Vagina (tissue), 2 donors: ENCODE data around the gene TLCD3A.
"Not testable (repeated sequence)": the region's sequence is repeated elsewhere in the genome, so short reads cannot be mapped to it uniquely, and the experiment has no call there.

Experiments used
- POLR2A ChIP-seq, 2 donors: fragments of 450-650 bp; IDR thresholded peaks; one replicate each; pipeline ENCODE4 v1.6.1; 2017; ENCODE audit warnings: antibody characterized with exemption in 2 of 2, mild to moderate bottlenecking in 2 of 2, moderate library complexity in 2 of 2
- POLR2AphosphoS5 ChIP-seq, 2 donors: sonication (generic); formaldehyde crosslinking; IDR thresholded peaks; one replicate each; pipeline ENCODE4 v1.9.0; 2017; ENCODE audit warnings: antibody characterized with exemption in 2 of 2, mild to moderate bottlenecking in 2 of 2, low read depth in 1 of 2; ENCODE audit not compliant: insufficient read depth in 1 of 2
- TF ChIP-seq, protein P1 (sequence below), 3 experiments: fragments of 450-650 bp in 2 of 3; fragments of 200-600 bp in 1 of 3; sonication (generic) in 1 of 3; IDR thresholded peaks; one replicate each; pipeline ENCODE4 v1.5.1; 2017 to 2019; ENCODE audit warnings: antibody characterized with exemption in 3 of 3, mild to moderate bottlenecking in 2 of 3, moderate library complexity in 2 of 3

DNA sequence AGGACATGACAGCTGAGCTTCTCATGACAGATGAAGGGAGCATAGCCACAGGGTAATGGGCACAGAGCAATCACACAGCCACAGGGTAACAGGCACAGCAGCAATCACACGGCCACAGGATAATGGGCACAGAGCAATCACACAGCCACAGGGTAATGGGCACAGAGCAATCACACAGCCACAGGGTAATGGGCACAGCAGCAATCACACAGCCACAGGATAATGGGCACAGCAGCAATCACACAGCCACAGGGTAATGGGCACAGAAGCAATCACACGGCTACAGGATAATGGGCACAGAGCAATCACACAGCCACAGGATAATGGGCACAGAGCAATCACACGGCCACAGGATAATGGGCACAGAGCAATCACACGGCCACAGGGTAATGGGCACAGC is 16.2 kb downstream of the TLCD3A start:
- TF ChIP-seq, protein P1, sequence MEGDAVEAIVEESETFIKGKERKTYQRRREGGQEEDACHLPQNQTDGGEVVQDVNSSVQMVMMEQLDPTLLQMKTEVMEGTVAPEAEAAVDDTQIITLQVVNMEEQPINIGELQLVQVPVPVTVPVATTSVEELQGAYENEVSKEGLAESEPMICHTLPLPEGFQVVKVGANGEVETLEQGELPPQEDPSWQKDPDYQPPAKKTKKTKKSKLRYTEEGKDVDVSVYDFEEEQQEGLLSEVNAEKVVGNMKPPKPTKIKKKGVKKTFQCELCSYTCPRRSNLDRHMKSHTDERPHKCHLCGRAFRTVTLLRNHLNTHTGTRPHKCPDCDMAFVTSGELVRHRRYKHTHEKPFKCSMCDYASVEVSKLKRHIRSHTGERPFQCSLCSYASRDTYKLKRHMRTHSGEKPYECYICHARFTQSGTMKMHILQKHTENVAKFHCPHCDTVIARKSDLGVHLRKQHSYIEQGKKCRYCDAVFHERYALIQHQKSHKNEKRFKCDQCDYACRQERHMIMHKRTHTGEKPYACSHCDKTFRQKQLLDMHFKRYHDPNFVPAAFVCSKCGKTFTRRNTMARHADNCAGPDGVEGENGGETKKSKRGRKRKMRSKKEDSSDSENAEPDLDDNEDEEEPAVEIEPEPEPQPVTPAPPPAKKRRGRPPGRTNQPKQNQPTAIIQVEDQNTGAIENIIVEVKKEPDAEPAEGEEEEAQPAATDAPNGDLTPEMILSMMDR (IDR thresholded peaks at IDR 0.05), result not testable (repeated sequence)
- not testable (repeated sequence) for TF ChIP-seq POLR2A (IDR thresholded peaks at IDR 0.05); POLR2AphosphoS5 (IDR thresholded peaks at IDR 0.05; ENCODE audit: insufficient read depth in 1 of 2, low read depth in 1 of 2)
